ENCODE results near the gene PRKAR1A.

GRCh38 chr17:68560966-68561720 lies 48.9 kb downstream of the PRKAR1A start:
- TF ChIP-seq CTCF (IDR thresholded peaks at IDR 0.05; ENCODE audit: insufficient read depth, low read length) (no peak), POLR2AphosphoS5 (IDR thresholded peaks at IDR 0.05; ENCODE audit: low read depth) (no peak), REST (IDR thresholded peaks at IDR 0.05; ENCODE audit: insufficient replicate concordance, low read depth) (no peak)
